OCI-LY7 (cell line): Measurements from ENCODE around the gene DNER. TPM values are rescaled to one million over a fixed set of nuclear protein-coding genes. Genes with fewer than 3 reads are reported as not detected.
"Not testable (repeated sequence)": the region's sequence is repeated elsewhere in the genome, so short reads cannot be mapped to it uniquely, and the experiment has no call there.

Experiments used
- BruUV-seq: library from RNA; stranded (reverse); fragments of 400-500 nt; replicated peaks from 2 replicates; lab custom pipeline; 2021; lab: Mats Ljungman, UMichigan
- CTCF ChIA-PET: fragments of 300-600 bp; sonication (Branson Sonifier 250); formaldehyde crosslinking; loops from one replicate; lab custom pipeline; 2022; ENCODE audit warnings: antibody characterized with exemption; ENCODE audit not compliant: unreplicated experiment; lab: Charles Lee
- POLR2A ChIA-PET: fragments of 300-600 bp; sonication (Branson Sonifier 250); formaldehyde crosslinking; loops from one replicate; lab custom pipeline; 2022; ENCODE audit warnings: antibody characterized with exemption; lab: Charles Lee
- DNase-seq: peaks from one replicate; pipeline ENCODE4 v3.0.0-alpha.2; 2015; ENCODE audit warnings: low spot score
- H2AFZ ChIP-seq: fragments of 200-600 bp; sonication (generic), shearing (Covaris generic); 2 replicates; pipeline ENCODE4 v1.6.1; 2014; ENCODE audit warnings: mild to moderate bottlenecking, antibody characterized with exemption, low read length, moderate library complexity
- H3K27ac ChIP-seq: fragments of 200-600 bp; sonication (generic); 2 replicates; pipeline ENCODE4 v1.5.1; 2014; ENCODE audit warnings: mixed run types, low read depth, mild to moderate bottlenecking, moderate library complexity, low read length, inconsistent platforms; ENCODE audit not compliant: poor library complexity, severe bottlenecking
- H3K36me3 ChIP-seq: fragments of 200-600 bp; sonication (generic); 2 replicates; pipeline ENCODE4 v1.6.1; 2014; ENCODE audit warnings: mild to moderate bottlenecking, antibody characterized with exemption, low read length, moderate library complexity, mixed read lengths; ENCODE audit not compliant: insufficient read depth
- H3K4me1 ChIP-seq: fragments of 200-600 bp; sonication (generic); 2 replicates; pipeline ENCODE4 v1.5.1; 2014; ENCODE audit warnings: mild to moderate bottlenecking, low read length; ENCODE audit not compliant: insufficient read depth, poor library complexity, severe bottlenecking
- H3K4me2 ChIP-seq: fragments of 200-600 bp; sonication (generic); 2 replicates; pipeline ENCODE4 v1.6.1; 2014; ENCODE audit warnings: mild to moderate bottlenecking, low read length
- H3K4me3 ChIP-seq: fragments of 200-600 bp; sonication (generic); 2 replicates; pipeline ENCODE4 v1.5.1; 2014; ENCODE audit warnings: mild to moderate bottlenecking, low read depth, low read length; ENCODE audit not compliant: poor library complexity, severe bottlenecking
- H3K79me2 ChIP-seq: fragments of 200-600 bp; sonication (generic); 2 replicates; pipeline ENCODE4 v1.6.1; 2016; ENCODE audit warnings: low read depth, mild to moderate bottlenecking, low read length, moderate library complexity, mixed read lengths; ENCODE audit not compliant: insufficient read depth
- H3K9me2 ChIP-seq: fragments of 200-600 bp; sonication (generic); 2 replicates; pipeline ENCODE4 v1.6.1; 2016; ENCODE audit warnings: mild to moderate bottlenecking, low read length, mixed read lengths; ENCODE audit not compliant: insufficient read depth
- H3K9me3 ChIP-seq: fragments of 200-600 bp; sonication (generic); 2 replicates; pipeline ENCODE4 v1.6.1; 2014; ENCODE audit warnings: mild to moderate bottlenecking, mixed run types, low read length, mixed read lengths
- H4K20me1 ChIP-seq: fragments of 200-600 bp; sonication (generic); 2 replicates; pipeline ENCODE4 v1.6.1; 2014; ENCODE audit warnings: mild to moderate bottlenecking, antibody characterized with exemption, low read length, moderate library complexity, mixed read lengths; ENCODE audit not compliant: insufficient read depth
- CTCF ChIP-seq: fragments of 200-600 bp; sonication (generic); conservative IDR thresholded peaks from 2 replicates; pipeline ENCODE4 v1.5.1; 2014; ENCODE audit warnings: mild to moderate bottlenecking, antibody characterized with exemption, low read length, moderate library complexity, mixed read lengths
- EZH2phosphoT487 ChIP-seq: fragments of 200-600 bp; sonication (generic); IDR thresholded peaks from 2 replicates; pipeline ENCODE4 v1.6.1; 2018; ENCODE audit warnings: low read depth, borderline replicate concordance, mild to moderate bottlenecking, mixed run types, antibody characterized with exemption, low read length, moderate library complexity, mixed read lengths
- intact Hi-C: fragments of 100-400 bp; cut with micrococcal nuclease; formaldehyde crosslinking; loops from one replicate; pipeline ENCODE4 v1.10.0; 2022; ENCODE audit not compliant: unreplicated experiment
- total RNA-seq, 2 experiments: library from RNA; depleted of rRNA in 1 of 2; stranded (reverse); fragments of >200 nt in 1 of 2; shearing (Covaris generic) in 1 of 2; gene quantifications; 2 replicates each; pipeline ENCODE4 v1.2.3, GENCODE V29; 2014 to 2022

DNER gene
- total RNA-seq, 2 experiments from 2014 or later = not detected

- intact Hi-C loops = no loop called here
- H3K36me3 ChIP-seq = no peaks in the 10 kb centered on the region
- H3K4me1 ChIP-seq = no peaks in the 10 kb centered on the region
Measured at GRCh38 chr2:229375251-229375650, 339.1 kb downstream of the DNER start.

GRCh38 chr2:229373311-229373710 is 341.0 kb downstream of the DNER start:
- H3K4me3 ChIP-seq, BruUV-seq, H3K27ac ChIP-seq, H3K4me2 ChIP-seq, H3K9me2 ChIP-seq, H4K20me1 ChIP-seq, H3K4me1 ChIP-seq, H3K9me3 ChIP-seq, intact Hi-C loops, POLR2A ChIA-PET, H2AFZ ChIP-seq, CTCF ChIA-PET, DNase-seq, H3K79me2 ChIP-seq, H3K36me3 ChIP-seq: not testable (repeated sequence)

More at GRCh38 chr2:229375251-229375650, 339.1 kb downstream of the DNER start:
- H3K4me3 ChIP-seq = no peak overlapping the region
- ChIA-PET CTCF (no interaction called here), POLR2A (no interaction called here)
- no peak overlapping the region for H2AFZ ChIP-seq
- no TSS peak for BruUV-seq
- no peak for DNase-seq
- no peak overlapping the region for H3K27ac ChIP-seq
- H3K9me3 ChIP-seq = no peaks in the 10 kb centered on the region
- TF ChIP-seq EZH2phosphoT487 (no peak), CTCF (no peak)
- H3K9me2 ChIP-seq = no peaks in the 10 kb centered on the region
- no peaks in the 10 kb centered on the region for H4K20me1 ChIP-seq
- no peak overlapping the region for H3K4me2 ChIP-seq
- H3K79me2 ChIP-seq = no peaks in the 10 kb centered on the region

GRCh38 chr2:229372207-229372606 is 342.1 kb downstream of the DNER start:
- no peak overlapping the region for H3K4me3 ChIP-seq
- DNase-seq = no peak
- intact Hi-C loops = no loop called here
- ChIA-PET CTCF (no interaction called here), POLR2A (interaction anchor here (1.1 kb wide), 1 partner anchor 16 kb away, joined by 3 read pairs; no protein-coding TSS in a partner anchor)
- H3K27ac ChIP-seq = no peak overlapping the region
- H3K9me3 ChIP-seq = no peaks in the 10 kb centered on the region
- no peak overlapping the region for H3K4me2 ChIP-seq
- BruUV-seq = no TSS peak
- H3K9me2 ChIP-seq = no peaks in the 10 kb centered on the region
- no peak overlapping the region for H2AFZ ChIP-seq
- H3K4me1 ChIP-seq = no peaks in the 10 kb centered on the region
- no peaks in the 10 kb centered on the region for H3K36me3 ChIP-seq
- H3K79me2 ChIP-seq = no peaks in the 10 kb centered on the region
- no peak for TF ChIP-seq EZH2phosphoT487
- no peak for TF ChIP-seq CTCF
- H4K20me1 ChIP-seq = no peaks in the 10 kb centered on the region
